Keratinocyte (primary cell): ENCODE data around the gene AKNA. TPM values are rescaled to one million over a fixed set of nuclear protein-coding genes. Genes with fewer than 3 reads are reported as not detected.

Experiments
- DNase-seq: peaks from one replicate; pipeline ENCODE4 v3.0.0-alpha.2; 2011; ENCODE audit warnings: low read depth, missing footprints, low spot score
- FAIRE-seq: peaks from 2 replicates; lab custom pipeline; 2011; peaks lifted over from hg19 to GRCh38; lab: Jason Lieb, UNC
- H2AFZ ChIP-seq: 2 replicates; pipeline ENCODE4 v1.6.0; 2012; ENCODE audit warnings: low read length, control low read depth, inconsistent platforms; ENCODE audit not compliant: control insufficient read depth
- H3K27ac ChIP-seq: 2 replicates; pipeline ENCODE4 v1.5.1; 2011; ENCODE audit warnings: low read length; ENCODE audit not compliant: control insufficient read depth, insufficient read depth
- H3K27me3 ChIP-seq: 3 replicates; pipeline ENCODE4 v1.6.0; 2011; ENCODE audit warnings: low read length; ENCODE audit not compliant: control insufficient read depth, insufficient read depth; ENCODE audit errors: extremely low read depth
- H3K36me3 ChIP-seq, 2 experiments: 2 replicates in 1 of 2; 3 replicates in 1 of 2; pipeline ENCODE4 v1.5.1; 2011; ENCODE audit warnings: low read length in 2 of 2, mild to moderate bottlenecking in 1 of 2; ENCODE audit not compliant: control insufficient read depth in 2 of 2, insufficient read depth in 2 of 2; ENCODE audit errors: extremely low read depth in 1 of 2
- H3K4me1 ChIP-seq: 3 replicates; pipeline ENCODE4 v1.5.1; 2011; ENCODE audit warnings: low read length; ENCODE audit not compliant: control insufficient read depth, insufficient read depth; ENCODE audit errors: extremely low read depth
- H3K4me2 ChIP-seq: 3 replicates; pipeline ENCODE4 v1.6.0; 2011; ENCODE audit warnings: low read depth, low read length; ENCODE audit not compliant: control insufficient read depth, insufficient read depth; ENCODE audit errors: extremely low read depth
- H3K4me3 ChIP-seq, 3 experiments: fragments of 200-600 bp in 1 of 3; sonication (generic) in 1 of 3; 2 replicates in 2 of 3; 3 replicates in 1 of 3; pipeline ENCODE4 v1.5.1; 2011 to 2016; ENCODE audit warnings: low read length in 3 of 3, mild to moderate bottlenecking in 3 of 3, control low read depth in 2 of 3, inconsistent platforms in 1 of 3, low read depth in 1 of 3, mixed read lengths in 1 of 3, mixed run types in 1 of 3, moderate library complexity in 1 of 3; ENCODE audit not compliant: control insufficient read depth in 2 of 3, insufficient read depth in 2 of 3; ENCODE audit errors: extremely low read depth in 1 of 3
- H3K79me2 ChIP-seq: 2 replicates; pipeline ENCODE4 v1.6.0; 2012; ENCODE audit warnings: low read length; ENCODE audit not compliant: control insufficient read depth, insufficient read depth
- H3K9ac ChIP-seq: 3 replicates; pipeline ENCODE4 v1.6.0; 2011; ENCODE audit warnings: low read length; ENCODE audit not compliant: control insufficient read depth, insufficient read depth; ENCODE audit errors: extremely low read depth
- H3K9me1 ChIP-seq: 3 replicates; pipeline ENCODE4 v1.6.0; 2011; ENCODE audit warnings: low read length; ENCODE audit not compliant: control insufficient read depth, insufficient read depth; ENCODE audit errors: extremely low read depth
- H3K9me3 ChIP-seq: 2 replicates; pipeline ENCODE4 v1.5.1; 2012; ENCODE audit warnings: low read depth, low read length; ENCODE audit not compliant: control insufficient read depth
- H4K20me1 ChIP-seq: 3 replicates; pipeline ENCODE4 v1.6.0; 2011; ENCODE audit warnings: low read length; ENCODE audit not compliant: control insufficient read depth, insufficient read depth; ENCODE audit errors: extremely low read depth
- CTCF ChIP-seq, 3 experiments: IDR thresholded peaks in 1 of 3; conservative IDR thresholded peaks in 1 of 3; optimal IDR thresholded peaks in 1 of 3; 2 replicates in 2 of 3; 3 replicates in 1 of 3; pipeline versions ENCODE3 to v1.5.1; 2011; ENCODE audit warnings: low read length in 3 of 3, mild to moderate bottlenecking in 3 of 3, moderate library complexity in 2 of 3, control low read depth in 1 of 3, inconsistent platforms in 1 of 3; ENCODE audit not compliant: insufficient read depth in 2 of 3; ENCODE audit errors: extremely low read depth in 1 of 3
- EZH2 ChIP-seq: IDR thresholded peaks from one replicate; pipeline ENCODE4 v1.6.1; 2012; ENCODE audit warnings: inconsistent platforms, mild to moderate bottlenecking, low read length, moderate library complexity
- dilution Hi-C: fragments of 300-500 bp; cut with MboI; formaldehyde crosslinking; loops from one replicate; pipeline ENCODE4 v1.7.0; 2020; ENCODE audit warnings: low sequenced_read_pairs; ENCODE audit not compliant: extremely low pct_ligation_motif_present
- polyA plus RNA-seq, 5 experiments: library from polyadenylated mRNA; depleted of rRNA in 3 of 5; stranded (reverse) in 3 of 5; stranded (forward) in 1 of 5; unstranded in 1 of 5; fragments of >200 nt; gene quantifications; 1 replicate in 1 of 5; 2 replicates in 3 of 5; 3 replicates in 1 of 5; pipeline versions ENCODE4 v1.2.1 to v1.2.3, GENCODE V29; 2011 to 2012; ENCODE audit warnings: missing spikeins in 2 of 5, low read depth in 1 of 5, low replicate concordance in 1 of 5

AKNA gene
- polyA plus RNA-seq, 1 donor (not counting 4 experiments of a cell fraction or from before 2014, with no cell fraction given) = 0.79 TPM

DNA sequence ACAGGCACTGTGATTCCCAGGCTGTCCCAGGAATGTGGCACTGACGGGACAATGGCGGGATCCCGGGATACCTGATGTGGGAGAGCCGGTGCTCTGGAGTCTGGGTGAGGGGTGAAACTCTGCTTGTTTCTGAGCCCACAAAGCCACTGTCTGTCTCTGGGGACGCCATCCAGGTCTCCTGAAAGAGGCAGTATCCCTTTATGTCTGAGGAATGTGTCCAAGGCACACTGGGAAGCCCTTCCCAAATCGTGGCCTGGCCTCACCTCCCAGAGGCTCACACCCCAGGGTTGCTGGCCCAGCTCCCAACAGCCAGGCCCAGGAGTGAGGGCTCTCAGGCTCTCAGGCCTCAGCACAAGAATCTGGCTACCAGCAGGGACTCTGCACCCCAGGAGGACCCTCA is 31.0 kb downstream of the AKNA start:
- no peak for DNase-seq
- no peak for FAIRE-seq

DNA sequence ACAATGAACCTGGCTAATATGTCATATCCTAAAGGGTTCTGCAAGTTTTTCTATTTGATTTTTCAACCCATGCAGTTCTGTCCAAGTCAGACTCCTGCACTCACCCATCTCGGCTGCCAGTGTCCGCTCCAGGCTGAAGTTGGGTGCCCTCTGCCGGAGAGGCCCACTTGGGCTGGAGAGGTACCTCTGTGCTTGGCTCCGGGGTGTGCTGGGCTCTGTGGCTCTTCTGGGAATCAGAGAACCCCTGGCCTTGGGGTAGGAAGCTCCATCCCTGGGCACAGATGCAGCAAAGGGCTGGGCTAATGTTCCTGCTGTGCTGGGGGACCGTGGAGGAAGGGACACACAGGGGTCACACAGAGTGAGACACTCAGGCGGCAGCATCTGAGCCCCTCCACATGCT is 32.0 kb downstream of the AKNA start:
- TF ChIP-seq EZH2 (no peak), CTCF (optimal IDR thresholded peaks at IDR 0.05 in 1 of 3, IDR thresholded peaks at IDR 0.05 in 1 of 3, conservative IDR thresholded peaks at IDR 0.05 in 1 of 3; ENCODE audit: extremely low read depth in 1 of 3, insufficient read depth in 2 of 3, low read length in 3 of 3) (no peak)
- Histone ChIP-seq H3K4me2 (no peak overlapping the region), H2AFZ (no peak overlapping the region), H3K9me3 (no peaks in the 10 kb centered on the region), H3K27ac (no peak overlapping the region), H3K9ac (no peak overlapping the region), H3K9me1 (no peaks in the 10 kb centered on the region), H3K4me1 (no peaks in the 10 kb centered on the region), H3K4me3 (no peak overlapping the region), H3K79me2 (no peaks in the 10 kb centered on the region), H3K27me3 (no peaks in the 10 kb centered on the region), H3K36me3 (peaks cover 3 to 6% of the 10 kb centered on the region in 2 experiments), H4K20me1 (no peaks in the 10 kb centered on the region)
- dilution Hi-C loops = no loop called here
- DNase-seq = no peak
- FAIRE-seq = no peak

More for the DNA sequence above, 31.0 kb downstream of the AKNA start:
- no peaks in the 10 kb centered on the region for H3K27me3 ChIP-seq
- H3K4me2 ChIP-seq = no peak overlapping the region
- TF ChIP-seq EZH2 = no peak
- TF ChIP-seq CTCF (optimal IDR thresholded peaks at IDR 0.05 in 1 of 3, IDR thresholded peaks at IDR 0.05 in 1 of 3, conservative IDR thresholded peaks at IDR 0.05 in 1 of 3; ENCODE audit: extremely low read depth in 1 of 3, insufficient read depth in 2 of 3, low read length in 3 of 3) = no peak
- H3K27ac ChIP-seq = no peak overlapping the region
- no peaks in the 10 kb centered on the region for H3K9me1 ChIP-seq
- dilution Hi-C loops = no loop called here
- no peak overlapping the region for H3K4me3 ChIP-seq
- no peaks in the 10 kb centered on the region for H4K20me1 ChIP-seq
- H3K9ac ChIP-seq = no peak overlapping the region
- H2AFZ ChIP-seq = no peak overlapping the region
- H3K79me2 ChIP-seq = no peaks in the 10 kb centered on the region
- H3K4me1 ChIP-seq = no peaks in the 10 kb centered on the region
- H3K9me3 ChIP-seq = no peaks in the 10 kb centered on the region
- peaks cover 3 to 8% of the 10 kb centered on the region in 2 experiments for H3K36me3 ChIP-seq
